ENCODE measurements around the gene TSR1.

DNA sequence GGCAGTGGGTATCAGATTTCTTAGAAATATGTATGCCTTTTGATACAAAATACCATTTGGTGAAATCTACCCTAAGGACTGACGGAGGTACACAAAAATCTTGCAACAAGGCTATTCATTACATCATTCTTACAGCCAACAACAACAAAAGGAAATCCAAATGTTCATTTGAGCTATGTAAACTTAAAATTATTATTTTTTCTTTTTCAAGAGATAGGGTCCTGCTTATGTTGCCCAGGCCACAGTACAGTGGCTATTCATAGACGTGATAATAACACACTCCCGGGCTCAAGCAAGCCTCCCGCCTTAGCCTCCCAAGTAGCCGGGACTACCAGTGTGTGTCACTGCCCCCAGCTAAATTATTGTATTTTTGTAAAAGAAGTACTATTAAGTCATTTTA is 23.5 kb downstream of the TSR1 start:
- TF ChIP-seq, protein P1, sequence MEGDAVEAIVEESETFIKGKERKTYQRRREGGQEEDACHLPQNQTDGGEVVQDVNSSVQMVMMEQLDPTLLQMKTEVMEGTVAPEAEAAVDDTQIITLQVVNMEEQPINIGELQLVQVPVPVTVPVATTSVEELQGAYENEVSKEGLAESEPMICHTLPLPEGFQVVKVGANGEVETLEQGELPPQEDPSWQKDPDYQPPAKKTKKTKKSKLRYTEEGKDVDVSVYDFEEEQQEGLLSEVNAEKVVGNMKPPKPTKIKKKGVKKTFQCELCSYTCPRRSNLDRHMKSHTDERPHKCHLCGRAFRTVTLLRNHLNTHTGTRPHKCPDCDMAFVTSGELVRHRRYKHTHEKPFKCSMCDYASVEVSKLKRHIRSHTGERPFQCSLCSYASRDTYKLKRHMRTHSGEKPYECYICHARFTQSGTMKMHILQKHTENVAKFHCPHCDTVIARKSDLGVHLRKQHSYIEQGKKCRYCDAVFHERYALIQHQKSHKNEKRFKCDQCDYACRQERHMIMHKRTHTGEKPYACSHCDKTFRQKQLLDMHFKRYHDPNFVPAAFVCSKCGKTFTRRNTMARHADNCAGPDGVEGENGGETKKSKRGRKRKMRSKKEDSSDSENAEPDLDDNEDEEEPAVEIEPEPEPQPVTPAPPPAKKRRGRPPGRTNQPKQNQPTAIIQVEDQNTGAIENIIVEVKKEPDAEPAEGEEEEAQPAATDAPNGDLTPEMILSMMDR (IDR thresholded peaks at IDR 0.05; ENCODE audit: insufficient read depth, low read length, poor library complexity, severe bottlenecking) = no peak
- TF ChIP-seq EZH2phosphoT487 (conservative IDR thresholded peaks at IDR 0.05; ENCODE audit: low read length) = no peak

Measured in SU-DHL-6 (cell line).